BE2C (cell line): ENCODE results near the gene ARHGAP35.
A peak's percentile ranks its signal among the peaks of the same experiment; 100 is the strongest.

Source experiments
- DNase-seq: peaks from one replicate; pipeline ENCODE4 v3.0.0-alpha.2; 2020
- H3K27me3 ChIP-seq: fragments of 250-450 bp; sonication (Bioruptor Pico); 2 replicates; pipeline ENCODE4 v1.5.1; 2020; ENCODE audit warnings: mild to moderate bottlenecking
- H3K36me3 ChIP-seq: fragments of 250-450 bp; sonication (Bioruptor Pico); 2 replicates; pipeline ENCODE4 v1.5.1; 2020; ENCODE audit warnings: mild to moderate bottlenecking
- H3K4me1 ChIP-seq: fragments of 250-450 bp; sonication (Bioruptor Pico); 2 replicates; pipeline ENCODE4 v1.5.1; 2020
- H3K4me3 ChIP-seq: 2 replicates; pipeline ENCODE4 v1.5.1; 2011; ENCODE audit warnings: low read depth, low read length
- H3K9me3 ChIP-seq: fragments of 250-450 bp; sonication (Bioruptor Pico); 2 replicates; pipeline ENCODE4 v1.5.1; 2020
- CTCF ChIP-seq: IDR thresholded peaks from 2 replicates; pipeline ENCODE4 v1.5.1; 2012; ENCODE audit warnings: mild to moderate bottlenecking, low read depth, low read length

Gene ARHGAP35

GRCh38 chr19:46860125-46860845 is 512 bp upstream of the ARHGAP35 start:
- DNase-seq = peak; percentile 99
- H3K36me3 ChIP-seq = no peaks in the 10 kb centered on the region; the same call in 1 of the 2 replicates
- H3K9me3 ChIP-seq = no peaks in the 10 kb centered on the region
- no peak for TF ChIP-seq CTCF
- H3K4me1 ChIP-seq = peaks cover 8% of the 10 kb centered on the region
- no peaks in the 10 kb centered on the region for H3K27me3 ChIP-seq
- H3K4me3 ChIP-seq = peak overlapping the region; percentile 69

GRCh38 chr19:46861691-46862502 is 1.1 kb downstream of the ARHGAP35 start:
- DNase-seq = no peak
- Histone ChIP-seq H3K36me3 (no peaks in the 10 kb centered on the region; the same call in 1 of the 2 replicates), H3K4me1 (peaks cover 17% of the 10 kb centered on the region), H3K4me3 (peak overlapping the region; percentile 89), H3K27me3 (no peaks in the 10 kb centered on the region), H3K9me3 (no peaks in the 10 kb centered on the region)
- TF ChIP-seq CTCF = no peak

- no peak for TF ChIP-seq CTCF
- Histone ChIP-seq H3K4me3 (peak overlapping the region; percentile 89), H3K9me3 (no peaks in the 10 kb centered on the region), H3K4me1 (peaks cover 22% of the 10 kb centered on the region), H3K27me3 (no peaks in the 10 kb centered on the region), H3K36me3 (no peaks in the 10 kb centered on the region; the same call in 1 of the 2 replicates)
- DNase-seq = no peak
Measured at GRCh38 chr19:46862503-46862834, 1.7 kb downstream of the ARHGAP35 start.

GRCh38 chr19:46862974-46863632 is 2.3 kb downstream of the ARHGAP35 start:
- DNase-seq = peak; percentile 38
- no peak for TF ChIP-seq CTCF

GRCh38 chr19:46863818-46864629 is 3.2 kb downstream of the ARHGAP35 start:
- no peaks in the 10 kb centered on the region for H3K9me3 ChIP-seq
- peaks cover 22% of the 10 kb centered on the region for H3K4me1 ChIP-seq
- H3K36me3 ChIP-seq = no peaks in the 10 kb centered on the region; the same call in 1 of the 2 replicates
- peak overlapping the region; percentile 89 for H3K4me3 ChIP-seq
- H3K27me3 ChIP-seq = no peaks in the 10 kb centered on the region
- DNase-seq = peak; percentile 34
- no peak for TF ChIP-seq CTCF

More at GRCh38 chr19:46862974-46863632, 2.3 kb downstream of the ARHGAP35 start:
- Histone ChIP-seq H3K36me3 (no peaks in the 10 kb centered on the region; the same call in 1 of the 2 replicates), H3K4me1 (peaks cover 22% of the 10 kb centered on the region), H3K4me3 (peak overlapping the region; percentile 89), H3K9me3 (no peaks in the 10 kb centered on the region), H3K27me3 (no peaks in the 10 kb centered on the region)
